ENCODE data around the gene ISYNA1. TPM values are rescaled to one million over a fixed set of nuclear protein-coding genes. Genes with fewer than 3 reads are reported as not detected.
A peak's percentile ranks its signal among the peaks of the same experiment; 100 is the strongest.

ISYNA1 gene
- total and polyA plus RNA-seq, 2 of the 4 experiments (the other 2 are of a cell fraction) = 3.4 to 24.7 TPM

DNA sequence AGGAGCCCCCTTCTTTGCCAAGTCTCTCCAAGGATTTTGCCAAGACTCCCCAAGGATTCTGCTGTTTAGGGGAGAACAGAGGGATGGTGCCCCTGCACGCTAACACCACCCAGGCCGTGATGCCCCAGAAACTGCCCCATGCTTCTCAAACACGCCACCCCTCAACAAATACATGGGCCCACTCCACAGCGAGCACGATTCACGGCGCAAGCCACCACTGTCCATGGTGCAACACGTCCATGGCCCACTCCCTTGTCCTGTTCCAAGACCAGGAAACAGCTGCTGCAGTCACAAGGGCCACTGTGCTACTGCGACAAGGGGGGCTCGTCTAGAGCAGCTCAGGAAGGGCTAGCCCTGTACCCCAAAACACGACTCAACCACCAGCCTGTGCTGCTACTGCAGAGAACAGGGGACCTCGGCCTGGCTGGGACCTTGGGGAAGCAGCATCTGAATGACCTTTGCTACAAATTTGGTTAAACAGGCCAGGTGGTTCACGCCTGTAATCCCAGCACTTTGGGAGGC is 36.5 kb upstream of the ISYNA1 start:
- H2AK5ac ChIP-seq (ENCODE audit: low read depth, low read length) = peak overlapping the region; percentile 49; the same call in 1 of the 2 replicates
- in situ Hi-C loops (cut with MboI; ENCODE audit: low sequenced_read_pairs) (no loop called here), dilution Hi-C loops (cut with HindIII; ENCODE audit: low sequenced_read_pairs, unreplicated experiment) (no loop called here), intact Hi-C loops (cut with micrococcal nuclease) (no loop called here)
- no peak overlapping the region for H3K23ac ChIP-seq (ENCODE audit: low read depth, low read length)
- ATAC-seq (ENCODE audit: low read depth) (no peak), DNase-seq (no peak)
- no peak overlapping the region for H3K9ac ChIP-seq (ENCODE audit: low read depth, low read length)
- no peak overlapping the region for H2BK5ac ChIP-seq (ENCODE audit: low read depth, low read length, poor library complexity, severe bottlenecking)
- peaks cover 25% of the 10 kb centered on the region for H3K4me1 ChIP-seq (ENCODE audit: control insufficient read depth, insufficient read depth, low read length)
- no peak overlapping the region for H2AFZ ChIP-seq (replicated peaks; ENCODE audit: low read length, poor library complexity)
- 87% methylated on average over 5 of the region's 13 CpGs; no CpG with 5 or more reads in 1 of the 2 experiments for WGBS, 2 experiments (ENCODE audit: extremely low coverage in 2 of 2, insufficient read length in 1 of 2)
- peaks cover 58% of the 10 kb centered on the region for H4K20me1 ChIP-seq (ENCODE audit: insufficient read depth, low read length)
- no peak overlapping the region for H3K27ac ChIP-seq (ENCODE audit: insufficient read depth, low read length)
- peaks cover 31 to 95% of the 10 kb centered on the region in 2 experiments for H3K79me1 ChIP-seq (ENCODE audit: low read depth in 1 of 2, low read length in 2 of 2)
- peaks cover 13% of the 10 kb centered on the region; the same call in 1 of the 2 replicates for H3K36me3 ChIP-seq (ENCODE audit: control insufficient read depth, insufficient read depth, low read length)
- TF ChIP-seq MXI1 (IDR thresholded peaks at IDR 0.05; ENCODE audit: borderline replicate concordance, low read depth, low read length) = no peak
- TF ChIP-seq, protein P1, sequence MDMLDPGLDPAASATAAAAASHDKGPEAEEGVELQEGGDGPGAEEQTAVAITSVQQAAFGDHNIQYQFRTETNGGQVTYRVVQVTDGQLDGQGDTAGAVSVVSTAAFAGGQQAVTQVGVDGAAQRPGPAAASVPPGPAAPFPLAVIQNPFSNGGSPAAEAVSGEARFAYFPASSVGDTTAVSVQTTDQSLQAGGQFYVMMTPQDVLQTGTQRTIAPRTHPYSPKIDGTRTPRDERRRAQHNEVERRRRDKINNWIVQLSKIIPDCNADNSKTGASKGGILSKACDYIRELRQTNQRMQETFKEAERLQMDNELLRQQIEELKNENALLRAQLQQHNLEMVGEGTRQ (IDR thresholded peaks at IDR 0.05; ENCODE audit: low read depth, low read length) = no peak
- no peak for TF ChIP-seq MAFK (IDR thresholded peaks at IDR 0.05; ENCODE audit: low read depth, low read length)
- ChIA-PET CTCF (interaction anchor here (1.3 kb wide), 1 partner anchor 45 kb away, joined by 3 read pairs; no protein-coding TSS in a partner anchor), POLR2A (ENCODE audit: unreplicated experiment) (no interaction called here)
- no peak overlapping the region for H4K5ac ChIP-seq (ENCODE audit: low read depth, low read length)
- H2BK20ac ChIP-seq (ENCODE audit: low read depth, low read length) = peak overlapping the region; percentile 50; the same call in 1 of the 2 replicates
- no peak overlapping the region for H3K18ac ChIP-seq (ENCODE audit: low read depth, low read length)
- H2BK15ac ChIP-seq (ENCODE audit: low read depth, low read length) = no peak overlapping the region
- H3K56ac ChIP-seq (ENCODE audit: extremely low read depth, insufficient read depth, low read length) = no peak overlapping the region
- H4K8ac ChIP-seq (ENCODE audit: low read depth in 2 of 2, low read length in 2 of 2) = no peak overlapping the region
- 0 out of 2 replicates have a peak overlapping the region, but pooled peaks have one; percentile 4 for H3K4ac ChIP-seq (ENCODE audit: low read depth, low read length)
- no peaks in the 10 kb centered on the region for H3K9me3 ChIP-seq (ENCODE audit: control insufficient read depth, insufficient read depth, low read length)
- no peak overlapping the region for H2BK120ac ChIP-seq (ENCODE audit: low read depth, low read length)
- no peak overlapping the region for H3K4me2 ChIP-seq (ENCODE audit: low read depth, low read length)
- H3K27me3 ChIP-seq (ENCODE audit: control insufficient read depth, insufficient read depth, low read length) = no peaks in the 10 kb centered on the region
- peaks cover 29% of the 10 kb centered on the region for H3K9me1 ChIP-seq (ENCODE audit: insufficient read depth, low read length)
- BruUV-seq (replicated peaks) = no TSS peak
- H3K4me3 ChIP-seq (ENCODE audit: insufficient read depth, low read depth, low read length) = no peak overlapping the region
- H2AK9ac ChIP-seq (replicated peaks; ENCODE audit: low read depth, low read length, poor library complexity) = peak overlapping the region; percentile 71
- peak overlapping the region; percentile 43; the same call in 1 of the 2 replicates for H3K14ac ChIP-seq (replicated peaks; ENCODE audit: low read depth, low read length)
- H4K91ac ChIP-seq (ENCODE audit: insufficient read depth, low read depth, low read length) = no peak overlapping the region
